Mesenteric fat pad (tissue), 1 donor: ENCODE results near the gene ZNF691. TPM values are rescaled to one million over a fixed set of nuclear protein-coding genes. Genes with fewer than 3 reads are reported as not detected.
"Not testable (repeated sequence)": the region's sequence is repeated elsewhere in the genome, so short reads cannot be mapped to it uniquely, and the experiment has no call there.

Experiments used
- DNase-seq: peaks from one replicate; pipeline ENCODE4 v3.0.0-alpha.2; 2020; ENCODE audit warnings: low spot score
- long read RNA-seq: library from polyadenylated mRNA; unstranded; transcript quantifications from one replicate; pipeline ENCODE4 v2.0.0, GENCODE V29; 2020
- total RNA-seq: library from RNA; stranded (reverse); fragmentation: NEBNext Ultra II Directional; extraction: Animal tissue kit (Norgen Biotek cat#: 25700); gene quantifications from one replicate; pipeline ENCODE4 v1.2.1, GENCODE V29; 2021
- donor health status: DM: yes; HTN: yes; CAD: no.

The ZNF691 gene
- 4.7 TPM for total RNA-seq
- long read RNA-seq, transcript ZNF691-206 (2 exons, 1,577 nt): major isoform, 13 of 40 reads
- long read RNA-seq, transcript ZNF691-201 (4 exons, 1,910 nt): minor isoform, 6 of 40 reads
- long read RNA-seq, partial matches to known transcripts: 2 of 40 reads
- long read RNA-seq, other reads (novel, unspliced or antisense): 16 of 40 reads

GRCh38 chr1:42846257-42847110 lies at the start of gene ZNF691:
Gene ZNF691 (plus strand): TSS chr1:42846613. CDS start chr1:42849659, 3,046 bp downstream.
- peak; percentile 94 for DNase-seq

GRCh38 chr1:42797414-42797813 lies 49.0 kb upstream of the ZNF691 start:
- no peak for DNase-seq

- no peak for DNase-seq
Observed at GRCh38 chr1:42797979-42798378, 48.4 kb upstream of the ZNF691 start.

GRCh38 chr1:42801832-42802473 lies 44.5 kb upstream of the ZNF691 start:
- no peak for DNase-seq

- no peak for DNase-seq
Observed at GRCh38 chr1:42806171-42806570, 40.2 kb upstream of the ZNF691 start.

GRCh38 chr1:42806593-42806992 lies 39.8 kb upstream of the ZNF691 start:
- DNase-seq: no peak

- DNase-seq: no peak
Observed at GRCh38 chr1:42807056-42807668, 39.3 kb upstream of the ZNF691 start.

- not testable (repeated sequence) for DNase-seq
Observed at GRCh38 chr1:42814815-42815214, 31.6 kb upstream of the ZNF691 start.

GRCh38 chr1:42815941-42816584 lies 30.4 kb upstream of the ZNF691 start:
- DNase-seq: no peak

GRCh38 chr1:42816585-42817439 lies 29.6 kb upstream of the ZNF691 start, which contains the start of the genes ERMAP and SVBP:
Gene ERMAP (plus strand): TSS chr1:42817122. CDS start chr1:42830449, 13,327 bp downstream.
Gene SVBP (minus strand): TSS chr1:42817397. CDS start chr1:42816544, 853 bp downstream.
- peak; percentile 98 for DNase-seq

GRCh38 chr1:42817440-42817767 lies 29.0 kb upstream of the ZNF691 start:
- no peak for DNase-seq

- no peak for DNase-seq
Observed at GRCh38 chr1:42817976-42818375, 28.4 kb upstream of the ZNF691 start.

GRCh38 chr1:42820813-42821212 lies 25.6 kb upstream of the ZNF691 start:
- no peak for DNase-seq

GRCh38 chr1:42821690-42822089 lies 24.7 kb upstream of the ZNF691 start:
- DNase-seq: no peak

GRCh38 chr1:42822800-42823392 lies 23.5 kb upstream of the ZNF691 start:
- DNase-seq: no peak

GRCh38 chr1:42824481-42825035 lies 21.9 kb upstream of the ZNF691 start:
- DNase-seq: no peak

GRCh38 chr1:42825036-42825851 lies 21.2 kb upstream of the ZNF691 start:
- no peak for DNase-seq

GRCh38 chr1:42830631-42831030 lies 15.8 kb upstream of the ZNF691 start:
- no peak for DNase-seq

- no peak for DNase-seq
Observed at GRCh38 chr1:42831273-42831672, 15.1 kb upstream of the ZNF691 start.
